SU-DHL-6 (cell line): ENCODE measurements around the gene MYOC.

Experiments
- EZH2phosphoT487 ChIP-seq: fragments of 200-600 bp; sonication (generic), shearing (Covaris generic); conservative IDR thresholded peaks from 2 replicates; pipeline ENCODE4 v1.6.1; 2018; ENCODE audit warnings: mild to moderate bottlenecking, antibody characterized with exemption, low read length, moderate library complexity, mixed read lengths
- TF ChIP-seq, protein P1 (sequence below): fragments of 200-600 bp; sonication (generic); IDR thresholded peaks from one replicate; pipeline ENCODE4 v1.5.1; 2017; ENCODE audit warnings: antibody characterized with exemption, mild to moderate bottlenecking, low read length, moderate library complexity; ENCODE audit not compliant: insufficient read depth, poor library complexity, severe bottlenecking

DNA sequence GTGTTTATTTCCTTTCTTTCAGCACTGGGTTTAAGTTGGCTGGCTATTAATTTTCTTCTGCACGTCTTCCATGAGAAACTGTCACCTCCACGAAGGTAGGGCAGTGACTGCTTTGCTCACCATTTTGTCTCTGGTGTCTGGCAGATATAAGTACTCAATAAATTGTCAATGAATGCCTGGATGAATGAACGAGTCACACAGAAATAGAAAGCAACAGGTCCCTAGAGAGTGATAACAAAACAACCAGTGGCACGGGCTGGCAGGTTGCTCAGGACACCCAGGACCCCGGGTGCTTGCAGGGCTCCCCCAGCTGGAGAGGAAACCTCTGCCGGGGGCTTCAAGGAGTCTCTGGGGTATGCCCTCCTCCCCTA lies 3.2 kb upstream of the MYOC start:
- TF ChIP-seq, protein P1, sequence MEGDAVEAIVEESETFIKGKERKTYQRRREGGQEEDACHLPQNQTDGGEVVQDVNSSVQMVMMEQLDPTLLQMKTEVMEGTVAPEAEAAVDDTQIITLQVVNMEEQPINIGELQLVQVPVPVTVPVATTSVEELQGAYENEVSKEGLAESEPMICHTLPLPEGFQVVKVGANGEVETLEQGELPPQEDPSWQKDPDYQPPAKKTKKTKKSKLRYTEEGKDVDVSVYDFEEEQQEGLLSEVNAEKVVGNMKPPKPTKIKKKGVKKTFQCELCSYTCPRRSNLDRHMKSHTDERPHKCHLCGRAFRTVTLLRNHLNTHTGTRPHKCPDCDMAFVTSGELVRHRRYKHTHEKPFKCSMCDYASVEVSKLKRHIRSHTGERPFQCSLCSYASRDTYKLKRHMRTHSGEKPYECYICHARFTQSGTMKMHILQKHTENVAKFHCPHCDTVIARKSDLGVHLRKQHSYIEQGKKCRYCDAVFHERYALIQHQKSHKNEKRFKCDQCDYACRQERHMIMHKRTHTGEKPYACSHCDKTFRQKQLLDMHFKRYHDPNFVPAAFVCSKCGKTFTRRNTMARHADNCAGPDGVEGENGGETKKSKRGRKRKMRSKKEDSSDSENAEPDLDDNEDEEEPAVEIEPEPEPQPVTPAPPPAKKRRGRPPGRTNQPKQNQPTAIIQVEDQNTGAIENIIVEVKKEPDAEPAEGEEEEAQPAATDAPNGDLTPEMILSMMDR, result no peak
- no peak for TF ChIP-seq EZH2phosphoT487
